Astrocyte of the spinal cord (primary cell): ENCODE measurements around the gene PRPF6.

Source experiments
- DNase-seq: peaks from one replicate; pipeline ENCODE4 v3.0.0; 2011; ENCODE audit warnings: low read depth, low spot score
- H3K4me3 ChIP-seq: 2 replicates; pipeline ENCODE4 v1.5.1; 2011; ENCODE audit warnings: low read depth, mild to moderate bottlenecking, low read length, moderate library complexity
- in situ Hi-C: cut with HindIII; loops from 2 replicates; pipeline ENCODE4 v1.10.0; 2017; ENCODE audit warnings: low sequenced_read_pairs
- TF ChIP-seq, protein P1 (sequence below): IDR thresholded peaks from 2 replicates; pipeline ENCODE4 v1.5.1; 2012; ENCODE audit warnings: low read depth, mild to moderate bottlenecking, low read length, inconsistent platforms

PRPF6 gene

DNA sequence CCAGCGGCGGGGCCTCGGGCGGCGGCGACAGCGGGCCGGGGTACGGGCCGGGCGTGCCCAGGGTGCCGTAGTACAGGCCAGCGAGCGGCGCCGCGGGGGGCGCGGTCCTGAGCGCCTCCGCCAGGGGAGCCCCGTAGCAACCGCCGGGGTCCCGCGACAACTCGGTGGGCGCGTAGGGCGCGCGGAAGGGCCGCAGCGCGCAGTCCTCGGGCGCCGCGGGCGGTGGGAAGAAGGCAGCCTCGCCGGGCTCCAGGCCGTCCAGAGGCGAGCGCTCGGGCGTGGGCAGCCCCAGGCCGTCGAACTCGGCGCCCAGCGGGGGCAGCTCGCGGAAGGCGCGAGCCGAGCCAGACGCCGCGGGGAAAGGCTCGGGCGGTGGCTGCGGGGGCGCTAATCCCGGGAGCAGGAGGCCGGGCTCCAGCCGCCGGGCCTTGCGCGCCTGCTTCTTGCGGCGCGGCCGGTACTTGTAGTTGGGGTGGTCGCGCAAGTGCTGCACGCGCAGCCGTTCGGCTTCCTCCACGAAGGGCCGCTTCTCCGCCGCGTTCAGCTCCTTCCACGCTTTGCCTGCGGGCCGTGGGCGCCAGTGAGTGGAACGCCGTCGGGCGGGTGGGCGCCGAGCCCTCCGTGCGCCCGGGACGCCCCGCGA is 67.6 kb downstream of the PRPF6 start:
- TF ChIP-seq, protein P1, sequence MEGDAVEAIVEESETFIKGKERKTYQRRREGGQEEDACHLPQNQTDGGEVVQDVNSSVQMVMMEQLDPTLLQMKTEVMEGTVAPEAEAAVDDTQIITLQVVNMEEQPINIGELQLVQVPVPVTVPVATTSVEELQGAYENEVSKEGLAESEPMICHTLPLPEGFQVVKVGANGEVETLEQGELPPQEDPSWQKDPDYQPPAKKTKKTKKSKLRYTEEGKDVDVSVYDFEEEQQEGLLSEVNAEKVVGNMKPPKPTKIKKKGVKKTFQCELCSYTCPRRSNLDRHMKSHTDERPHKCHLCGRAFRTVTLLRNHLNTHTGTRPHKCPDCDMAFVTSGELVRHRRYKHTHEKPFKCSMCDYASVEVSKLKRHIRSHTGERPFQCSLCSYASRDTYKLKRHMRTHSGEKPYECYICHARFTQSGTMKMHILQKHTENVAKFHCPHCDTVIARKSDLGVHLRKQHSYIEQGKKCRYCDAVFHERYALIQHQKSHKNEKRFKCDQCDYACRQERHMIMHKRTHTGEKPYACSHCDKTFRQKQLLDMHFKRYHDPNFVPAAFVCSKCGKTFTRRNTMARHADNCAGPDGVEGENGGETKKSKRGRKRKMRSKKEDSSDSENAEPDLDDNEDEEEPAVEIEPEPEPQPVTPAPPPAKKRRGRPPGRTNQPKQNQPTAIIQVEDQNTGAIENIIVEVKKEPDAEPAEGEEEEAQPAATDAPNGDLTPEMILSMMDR: no peak
- DNase-seq: no peak
- H3K4me3 ChIP-seq: no peak overlapping the region
- in situ Hi-C loops: no loop called here

DNA sequence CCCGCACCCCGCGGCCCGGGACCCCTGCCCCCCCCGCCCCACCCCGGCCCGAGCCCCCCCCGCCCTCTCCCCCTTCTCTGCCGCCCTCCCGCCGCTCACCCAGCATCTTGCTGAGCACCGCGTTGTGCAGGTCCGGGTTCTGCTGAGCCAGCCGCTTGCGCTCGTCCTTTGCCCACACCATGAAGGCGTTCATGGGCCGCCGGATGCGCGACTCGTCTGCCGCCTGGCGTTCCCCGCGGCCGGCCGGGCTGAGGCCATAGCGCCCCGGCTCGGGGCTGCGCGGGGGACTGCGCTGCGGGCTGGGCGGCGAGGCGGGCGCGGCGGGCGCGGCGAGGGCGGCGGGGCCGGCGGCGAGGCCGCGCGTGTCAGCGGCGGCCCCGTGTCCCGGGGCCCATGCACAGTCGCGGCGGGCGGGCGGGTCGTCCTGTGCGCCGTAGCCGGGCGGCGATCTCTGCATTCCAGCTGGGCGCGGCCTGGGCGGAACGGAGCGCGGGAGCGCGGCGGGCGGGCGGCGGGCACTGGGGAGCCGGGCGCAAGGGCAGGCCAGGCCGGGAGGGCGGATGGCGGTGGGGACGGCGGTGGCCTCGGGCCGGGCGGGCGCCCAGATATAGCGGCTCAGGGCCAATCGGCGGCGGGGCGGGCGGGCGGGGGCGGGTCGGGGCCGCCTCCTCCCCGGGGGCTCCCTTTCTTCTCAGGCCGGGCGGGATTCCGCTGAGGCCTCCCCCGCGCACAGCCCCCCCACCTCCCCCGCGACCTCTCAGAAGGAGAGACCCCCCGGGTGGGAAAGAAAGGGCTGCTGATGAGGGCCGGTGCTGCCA is 68.3 kb downstream of the PRPF6 start, which contains the start of gene SOX18:
Gene SOX18, minus strand, starts transcription at position 580 of the 818 bp plus-strand sequence. Its CDS starts 123 bp downstream, at position 457.
- TF ChIP-seq, protein P1: no peak
- in situ Hi-C loops: no loop called here
- DNase-seq: no peak
- no peak within 1 kb of the TSS for H3K4me3 ChIP-seq

DNA sequence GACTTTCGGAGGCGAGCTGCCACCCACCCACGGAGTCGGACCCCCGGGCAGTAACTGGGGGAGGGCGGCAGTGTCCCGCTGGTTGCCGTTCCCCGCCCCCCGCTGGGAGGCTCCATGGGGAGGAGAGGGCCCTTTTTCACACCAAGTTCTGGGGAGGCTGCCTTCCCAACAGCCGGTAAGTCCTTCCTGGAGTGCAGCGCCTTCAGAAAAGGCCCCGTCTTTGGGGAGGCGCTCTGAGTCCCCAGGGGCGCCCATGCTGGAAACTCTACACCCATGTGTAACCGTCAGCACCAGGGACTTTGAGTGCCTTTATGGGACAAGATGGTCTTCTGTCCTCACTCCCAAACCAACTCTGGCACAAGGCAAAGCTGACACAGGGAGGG is 68.9 kb downstream of the PRPF6 start:
- no peak overlapping the region for H3K4me3 ChIP-seq

DNA sequence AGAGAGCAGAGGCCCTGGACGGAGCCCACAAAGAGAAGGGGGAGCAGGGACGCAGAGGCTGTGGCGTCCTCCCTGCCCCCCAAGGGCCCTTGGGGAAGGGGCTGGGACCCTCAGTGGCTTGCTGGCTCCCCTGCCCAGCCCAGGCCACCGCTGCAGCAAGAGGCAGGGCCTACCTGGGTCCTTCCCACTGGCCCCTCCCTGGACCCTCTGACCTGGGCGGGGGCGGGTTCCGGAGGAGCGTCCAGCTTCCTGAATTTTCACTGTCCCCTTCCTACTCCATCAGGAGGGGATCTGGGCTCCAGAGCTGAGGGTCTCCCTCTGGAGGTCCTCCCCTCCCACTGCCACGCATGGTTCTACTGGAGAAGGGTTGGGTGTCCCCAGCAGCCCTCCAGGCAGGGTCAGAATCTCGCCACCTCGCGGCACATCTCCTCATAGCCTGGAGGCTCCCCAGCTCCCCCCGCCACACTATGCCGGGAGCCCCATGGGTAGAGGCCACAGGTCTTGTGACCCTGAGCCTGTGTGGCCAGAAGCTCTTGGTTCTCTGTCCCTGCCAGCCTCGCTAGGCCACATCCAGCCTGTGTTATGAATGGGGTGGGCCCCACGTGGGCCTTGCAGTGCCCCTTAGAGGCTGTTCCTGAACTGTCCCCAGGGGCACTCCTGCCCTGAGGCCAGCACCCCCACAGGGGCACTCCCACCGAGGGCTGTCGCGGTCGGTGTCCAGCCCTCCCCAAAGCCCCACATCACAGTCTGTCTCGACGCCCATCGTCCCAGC is 69.5 kb downstream of the PRPF6 start:
- TF ChIP-seq, protein P1: no peak
- H3K4me3 ChIP-seq: no peak overlapping the region
- DNase-seq: no peak
- in situ Hi-C loops: no loop called here

More for the DNA sequence above, 68.9 kb downstream of the PRPF6 start:
- in situ Hi-C loops: no loop called here
- TF ChIP-seq, protein P1: no peak
- DNase-seq: no peak

DNA sequence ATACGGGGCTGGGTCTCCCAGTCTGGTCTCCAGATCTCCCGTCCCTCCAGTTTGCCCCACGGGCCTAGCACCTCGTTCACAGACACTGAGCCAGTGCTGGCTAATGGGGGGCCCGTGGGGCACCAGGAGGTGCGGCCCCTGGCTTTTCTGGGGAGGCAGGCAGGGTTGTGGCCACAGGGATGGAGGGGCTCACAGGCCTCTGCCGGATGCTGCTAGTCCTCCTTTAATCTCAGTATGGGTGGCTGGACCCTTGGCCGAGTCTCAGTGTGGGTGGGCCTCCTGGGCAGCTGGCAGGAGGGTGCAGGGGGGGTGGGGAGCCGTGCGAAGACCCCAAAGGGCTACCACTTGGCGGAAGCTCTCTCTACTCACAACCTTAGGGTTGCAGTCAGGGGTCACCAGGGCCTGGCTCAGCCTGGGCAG is 70.1 kb downstream of the PRPF6 start:
- in situ Hi-C loops: no loop called here
- no peak for DNase-seq
- H3K4me3 ChIP-seq: no peak overlapping the region
- TF ChIP-seq, protein P1: no peak

DNA sequence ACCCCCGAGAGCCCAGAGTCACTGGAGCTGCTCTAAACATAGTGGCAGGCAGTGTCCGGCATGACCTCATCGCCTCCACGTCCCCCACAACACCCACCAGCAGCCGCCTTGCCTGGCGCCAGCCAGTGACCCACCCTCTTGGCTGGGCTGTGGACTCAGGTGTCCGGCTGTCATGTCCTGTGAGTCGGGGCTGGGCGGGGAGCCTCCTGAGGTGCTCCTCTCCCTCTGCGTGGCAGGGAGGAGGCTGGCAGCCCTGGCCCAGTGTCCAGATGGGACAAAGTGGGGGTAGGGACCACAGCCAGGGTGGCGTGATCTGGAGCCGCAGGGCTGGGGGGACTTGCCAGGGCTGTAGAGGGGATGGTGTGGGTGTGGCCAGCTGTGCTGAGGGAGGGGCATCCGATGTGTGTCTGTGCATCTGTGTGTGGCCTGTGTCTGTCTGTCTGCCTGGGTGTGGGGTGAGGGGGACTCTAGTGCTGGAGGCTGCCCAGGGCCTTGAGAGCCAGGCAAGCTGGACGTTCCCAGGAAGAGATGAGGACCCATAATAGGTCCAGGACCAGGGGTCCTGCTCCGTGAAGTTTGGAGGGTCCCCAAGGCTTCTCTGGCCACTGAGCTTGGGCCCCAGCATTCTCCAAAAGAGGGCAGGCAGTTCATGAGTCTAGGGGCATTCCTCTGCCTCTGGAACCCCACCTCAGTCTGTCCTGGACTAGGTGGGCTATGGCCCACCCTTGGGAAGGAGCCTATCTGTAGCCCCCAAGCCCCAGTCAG is 70.8 kb downstream of the PRPF6 start:
- TF ChIP-seq, protein P1: no peak
- no peak for DNase-seq
- in situ Hi-C loops: no loop called here

More for the DNA sequence above, 70.8 kb downstream of the PRPF6 start:
- H3K4me3 ChIP-seq: no peak overlapping the region
